ENCODE results near the gene RTF1. TPM values are rescaled to one million over a fixed set of nuclear protein-coding genes. Genes with fewer than 3 reads are reported as not detected.
"Not testable (repeated sequence)": the region's sequence is repeated elsewhere in the genome, so short reads cannot be mapped to it uniquely, and the experiment has no call there.

The RTF1 gene
- polyA plus RNA-seq, 6 donors from 2014 or later, result 7.7 to 26.4 (median 22.0) TPM

DNA sequence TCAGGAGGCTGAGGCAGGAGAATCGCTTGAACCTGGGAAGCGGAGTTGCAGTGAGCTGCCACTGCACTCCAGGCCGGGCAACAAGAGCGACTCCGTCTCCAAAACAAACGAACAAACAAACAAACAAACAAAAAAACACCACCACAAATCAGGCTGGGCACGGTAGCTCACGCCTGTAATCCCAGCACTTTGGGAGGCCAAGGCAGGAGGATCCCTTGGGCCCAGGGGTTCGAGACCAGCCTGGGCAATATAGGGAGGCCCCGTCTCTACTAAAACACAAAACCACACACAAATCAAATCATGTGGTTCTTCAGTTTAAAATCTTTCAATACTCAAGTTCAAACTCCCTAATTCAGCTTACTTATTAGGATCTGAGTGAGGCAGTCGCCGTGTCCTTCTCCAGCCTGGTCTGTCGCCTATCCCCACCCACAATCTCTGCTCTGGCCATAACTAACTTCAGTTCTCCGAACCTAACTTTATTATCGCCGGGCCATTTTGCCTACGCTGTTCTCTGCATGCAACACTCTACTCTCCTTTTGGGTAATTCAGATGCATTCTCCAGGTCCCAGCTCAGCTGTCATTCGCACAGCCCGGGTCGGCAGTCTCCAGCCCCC lies 660 bp upstream of the RTF1 start:
- no peak for DNase-seq
- peak; percentile 4 to 5 for ATAC-seq (ENCODE audit: low read depth in 2 of 2)
- Mint-ChIP-seq H3K27ac (peak overlapping the region in 5 of 6 donors; percentile 77 to 95 (median 91)), H3K36me3 (no peaks in the 10 kb centered on the region), H3K4me1 (peaks cover 36 to 46% (median 44%) of the 10 kb centered on the region in 3 donors), H3K9me3 (no peaks in the 10 kb centered on the region), H3K4me3 (peak overlapping the region; percentile 90 to 99 (median 96)), H3K27me3 (no peaks in the 10 kb centered on the region)

DNA sequence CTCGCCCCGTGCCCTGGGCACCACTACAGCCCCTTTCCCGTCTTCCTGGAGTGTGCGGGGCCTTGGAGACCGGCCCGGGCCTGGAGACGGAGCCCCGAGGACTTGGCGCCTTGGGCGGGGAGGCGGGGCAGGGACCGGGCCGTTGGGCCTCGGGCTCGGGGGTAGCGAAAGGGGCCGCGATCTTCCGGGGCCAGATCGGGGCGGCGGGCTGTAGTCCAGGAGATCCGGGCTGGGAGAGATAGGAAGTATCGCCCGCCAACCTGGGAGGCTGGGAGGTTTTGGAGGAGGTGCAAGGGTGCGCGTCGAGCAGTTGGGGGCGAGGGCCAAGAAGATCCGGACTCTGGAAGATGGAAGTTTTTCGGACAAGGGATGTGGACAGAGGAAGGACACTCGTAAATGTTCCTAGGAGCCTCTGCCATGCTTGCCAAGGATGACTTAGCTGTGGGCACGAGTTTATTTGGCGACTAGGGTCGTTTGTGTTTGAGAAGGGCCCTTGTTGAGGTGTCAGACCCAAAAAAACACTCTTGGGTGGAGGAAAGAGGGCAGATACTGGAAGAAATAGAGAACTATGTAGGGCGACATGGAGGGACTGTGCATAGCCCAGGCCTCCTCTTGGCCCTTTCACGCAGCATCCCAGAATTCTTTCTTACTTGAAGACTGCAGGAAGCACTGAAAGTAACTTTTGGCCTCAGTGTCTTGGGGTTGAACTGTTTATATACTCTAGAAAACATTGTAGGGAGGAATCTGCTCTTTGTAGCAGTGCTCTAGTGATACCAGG lies 712 bp downstream of the RTF1 start:
- H3K27ac Mint-ChIP-seq, result peak overlapping the region; percentile 71 to 95 (median 94)
- H3K36me3 Mint-ChIP-seq, result no peaks in the 10 kb centered on the region
- peak overlapping the region; percentile 90 to 99 (median 96) for H3K4me3 Mint-ChIP-seq
- H3K4me1 Mint-ChIP-seq, result peaks cover 36 to 51% (median 42%) of the 10 kb centered on the region in 3 donors
- no peaks in the 10 kb centered on the region for H3K27me3 Mint-ChIP-seq
- DNase-seq (peak; percentile 2), ATAC-seq (ENCODE audit: low read depth in 2 of 2) (peak; percentile 33 to 39)
- no peaks in the 10 kb centered on the region for H3K9me3 Mint-ChIP-seq

DNA sequence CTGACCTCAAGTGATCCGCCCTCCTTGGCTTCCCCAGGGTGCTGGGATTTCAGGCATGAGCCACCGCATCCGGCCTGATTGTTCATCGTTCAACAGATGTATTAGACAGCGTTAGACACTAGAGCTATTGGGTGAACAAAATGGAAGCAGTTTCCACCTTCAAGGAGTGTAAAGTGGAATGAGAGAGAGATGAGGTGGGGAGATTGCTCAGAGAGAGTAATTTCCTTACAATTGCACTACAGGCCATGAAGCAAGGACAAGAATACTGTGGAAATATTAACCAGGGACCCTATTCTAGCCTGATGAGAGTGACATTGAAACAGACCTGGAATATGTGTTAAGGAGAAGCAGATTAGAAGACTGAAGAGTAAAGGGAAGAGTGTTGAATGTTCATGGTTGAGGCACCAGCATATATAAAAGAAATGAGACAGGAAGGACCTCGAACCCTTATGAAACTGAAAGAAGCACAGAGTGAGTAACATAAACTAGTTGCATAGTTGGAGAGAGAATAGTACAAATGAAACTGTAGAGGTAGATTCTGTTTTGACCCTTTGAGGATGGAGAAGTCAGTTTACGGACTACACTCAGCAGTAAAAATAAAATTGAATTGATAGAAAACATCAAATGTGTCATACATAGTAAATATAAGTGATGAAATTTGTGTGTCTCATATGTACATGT lies 7.2 kb downstream of the RTF1 start:
- DNase-seq, result peak; percentile 10
- Mint-ChIP-seq H3K27me3 (no peaks in the 10 kb centered on the region), H3K27ac (peak overlapping the region; percentile 31 to 86 (median 68)), H3K4me3 (peak overlapping the region in 5 of 8 donors; percentile 19 to 78 (median 33)), H3K36me3 (peaks cover 0 to 5% of the 10 kb centered on the region in 2 donors), H3K4me1 (peaks cover 23 to 45% (median 26%) of the 10 kb centered on the region in 3 donors), H3K9me3 (no peaks in the 10 kb centered on the region)
- peak; percentile 86 to 90 for ATAC-seq (ENCODE audit: low read depth in 2 of 2)

DNA sequence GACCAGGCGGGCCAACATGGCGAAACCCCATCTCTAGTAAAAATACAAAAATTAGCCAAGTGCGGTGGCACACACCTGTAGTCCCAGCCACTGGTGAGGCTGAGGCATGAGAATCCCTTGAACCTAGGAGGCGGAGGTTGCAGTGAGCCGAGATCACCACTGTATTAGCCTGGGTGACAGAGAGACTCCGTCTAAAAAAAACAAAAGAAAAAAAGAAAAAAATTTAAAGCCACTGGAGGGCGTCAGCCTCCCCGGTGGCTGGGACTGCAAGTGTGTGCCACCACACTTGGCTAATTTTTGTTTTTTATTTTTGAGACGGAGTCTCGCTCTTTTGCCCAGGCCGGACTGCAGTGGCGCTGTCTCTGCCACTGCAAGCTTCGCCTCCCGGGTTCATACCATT lies 7.9 kb downstream of the RTF1 start:
- no peaks in the 10 kb centered on the region for H3K9me3 Mint-ChIP-seq
- H3K36me3 Mint-ChIP-seq, result peaks cover 0 to 5% of the 10 kb centered on the region in 2 donors
- peak overlapping the region in 3 of 6 donors; percentile 2 to 78 (median 52) for H3K27ac Mint-ChIP-seq
- H3K4me3 Mint-ChIP-seq, result peak overlapping the region in 3 of 8 donors; percentile 27 to 78 (median 37)
- peaks cover 30 to 50% (median 32%) of the 10 kb centered on the region in 3 donors for H3K4me1 Mint-ChIP-seq
- no peaks in the 10 kb centered on the region for H3K27me3 Mint-ChIP-seq
- peak in 1 of 2 donors; percentile 29 for ATAC-seq (ENCODE audit: low read depth in 2 of 2)
- DNase-seq, result no peak

DNA sequence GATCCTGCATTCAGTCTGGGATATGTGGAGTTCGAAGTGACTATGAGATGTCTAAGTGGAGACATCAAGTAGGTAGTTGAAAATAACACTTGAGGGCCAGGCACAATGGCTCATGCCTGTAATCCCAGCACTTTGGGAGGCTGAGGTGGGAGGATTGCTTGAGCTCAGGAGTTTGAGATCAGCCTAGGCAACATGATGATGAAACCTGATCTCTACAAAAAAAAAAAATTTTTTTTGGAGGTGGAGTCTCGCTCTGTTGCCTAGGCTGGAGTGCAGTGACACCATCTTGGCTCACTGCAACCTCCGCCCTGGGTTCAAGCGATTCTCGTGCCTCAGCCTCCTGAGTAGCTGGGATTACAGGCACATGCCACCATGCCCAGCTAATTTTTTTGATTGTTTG lies 9.0 kb downstream of the RTF1 start:
- not testable (repeated sequence) for H3K9me3 Mint-ChIP-seq; H3K36me3 Mint-ChIP-seq; DNase-seq; H3K4me3 Mint-ChIP-seq; H3K27me3 Mint-ChIP-seq; ATAC-seq (ENCODE audit: low read depth in 2 of 2)
- H3K4me1 Mint-ChIP-seq, result peaks cover 26 to 44% (median 31%) of the 10 kb centered on the region in 3 donors
- H3K27ac Mint-ChIP-seq, result peak overlapping the region in 2 of 6 donors; percentile 24 to 64

DNA sequence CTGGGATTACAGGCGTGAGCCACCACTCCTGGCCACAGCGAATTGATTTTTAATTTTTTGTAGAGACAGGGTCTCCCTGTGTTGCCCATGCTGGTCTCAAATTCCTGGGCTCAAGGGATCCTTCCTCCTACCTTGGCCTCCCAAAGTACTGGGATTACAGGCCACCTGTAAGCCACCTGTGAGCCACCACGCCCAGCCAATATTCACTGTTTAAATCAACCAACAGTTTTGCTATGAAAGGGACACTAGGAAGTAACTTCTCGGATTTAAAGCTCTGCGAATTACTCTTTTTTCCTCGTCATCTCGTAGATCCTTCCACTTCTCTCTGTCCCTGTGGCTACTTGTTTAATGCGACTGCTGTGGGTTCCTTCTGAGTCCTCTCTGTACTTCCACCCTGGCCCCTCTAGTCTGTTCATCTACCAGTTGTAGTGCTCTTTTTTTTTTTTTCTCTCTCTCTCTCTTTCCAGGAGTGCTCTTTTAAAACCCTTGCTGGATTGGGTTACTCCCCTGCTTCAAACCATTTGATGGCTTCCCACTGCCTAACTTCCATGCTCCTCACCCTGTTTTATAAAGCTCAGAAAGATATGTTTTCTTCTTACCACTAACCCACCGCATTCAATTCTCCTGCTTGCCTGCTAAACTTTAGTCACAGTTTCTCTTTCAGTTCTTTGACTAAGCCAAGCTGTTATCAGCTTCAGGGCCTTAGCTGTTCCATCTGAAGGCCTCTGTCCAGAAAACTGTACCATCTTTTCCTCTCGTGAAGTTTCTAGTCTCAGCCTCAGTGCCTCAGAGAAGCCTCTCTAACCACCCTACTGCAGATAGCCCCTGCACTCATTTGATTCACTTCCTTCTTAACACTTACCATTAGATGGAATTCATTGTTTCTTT lies 12.4 kb downstream of the RTF1 start:
- H3K9me3 Mint-ChIP-seq, result no peaks in the 10 kb centered on the region
- peaks cover 22 to 36% (median 32%) of the 10 kb centered on the region in 3 donors for H3K4me1 Mint-ChIP-seq
- peaks cover 3 to 6% of the 10 kb centered on the region in 2 donors for H3K36me3 Mint-ChIP-seq
- ATAC-seq (ENCODE audit: low read depth in 2 of 2), result no peak
- H3K4me3 Mint-ChIP-seq, result peak overlapping the region in 4 of 8 donors; percentile 10 to 48 (median 44)
- H3K27me3 Mint-ChIP-seq, result no peaks in the 10 kb centered on the region
- no peak for DNase-seq
- peak overlapping the region; percentile 1 to 77 (median 69) for H3K27ac Mint-ChIP-seq

DNA sequence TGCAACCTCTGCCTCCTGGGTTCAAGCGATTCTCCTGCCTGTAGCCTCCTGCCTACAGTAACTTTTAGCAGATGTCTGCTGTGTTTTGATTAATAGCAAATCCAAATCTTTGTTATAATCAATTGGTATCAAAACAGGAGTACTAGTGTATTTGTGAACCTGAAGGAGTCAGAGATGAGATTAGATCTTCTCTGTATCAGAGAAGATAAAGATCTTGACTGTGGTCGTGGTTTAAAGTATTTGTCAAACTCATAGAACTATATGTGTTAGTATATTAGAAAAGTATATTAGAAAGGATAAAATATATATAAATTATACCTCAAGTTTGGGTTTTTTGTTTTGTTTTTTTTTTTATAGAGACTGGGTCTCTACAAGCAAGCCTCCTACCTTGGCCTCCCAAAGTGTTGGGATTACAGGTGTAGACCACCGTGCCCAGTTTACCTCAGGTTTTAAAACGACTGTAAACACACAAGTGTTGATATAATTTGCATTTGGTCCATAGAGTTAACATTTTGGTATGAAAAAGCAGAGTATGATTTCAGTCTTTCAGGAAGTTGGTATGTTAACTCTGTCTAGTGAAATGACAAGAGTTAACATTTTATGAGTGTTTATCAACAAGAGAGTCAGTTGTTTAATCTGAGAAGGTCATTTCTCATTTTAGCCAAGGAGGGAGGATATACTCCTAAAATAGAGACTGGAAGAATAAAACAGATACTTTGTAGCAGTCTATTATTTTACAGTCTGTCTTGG lies 18.3 kb downstream of the RTF1 start:
- Mint-ChIP-seq H3K27me3 (no peaks in the 10 kb centered on the region), H3K27ac (no peak overlapping the region), H3K9me3 (no peaks in the 10 kb centered on the region), H3K36me3 (peaks cover 5 to 8% of the 10 kb centered on the region in 2 donors), H3K4me3 (no peak overlapping the region), H3K4me1 (peaks cover 7 to 22% (median 18%) of the 10 kb centered on the region in 3 donors)
- DNase-seq, result no peak
- no peak for ATAC-seq (ENCODE audit: low read depth in 2 of 2)

DNA sequence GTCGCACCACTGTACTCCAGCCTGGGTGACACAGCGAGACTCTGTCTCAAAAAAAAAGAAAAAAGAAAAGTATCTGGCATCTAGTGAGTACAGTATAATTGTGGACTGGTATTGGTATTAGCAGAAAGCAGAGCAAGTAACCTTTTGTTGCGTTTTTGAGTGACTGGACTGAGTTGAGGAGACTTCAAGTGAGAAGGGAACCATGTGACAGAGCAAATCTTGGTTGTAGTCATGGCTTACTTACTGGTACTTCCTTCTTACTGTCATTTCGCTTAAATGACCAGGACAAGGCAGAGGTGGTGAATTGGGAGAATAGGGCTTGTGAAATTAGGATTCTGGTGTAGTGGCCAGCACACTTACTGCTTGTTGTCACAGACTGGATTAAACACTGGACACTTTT lies 20.6 kb downstream of the RTF1 start:
- ATAC-seq (ENCODE audit: low read depth in 2 of 2) (no peak), DNase-seq (no peak)
- Mint-ChIP-seq H3K9me3 (no peaks in the 10 kb centered on the region), H3K4me3 (no peak overlapping the region), H3K36me3 (peaks cover 11 to 15% of the 10 kb centered on the region in 2 donors), H3K4me1 (peaks cover 7 to 12% (median 11%) of the 10 kb centered on the region in 3 donors), H3K27ac (peak overlapping the region in 3 of 6 donors; percentile 56 to 76 (median 72)), H3K27me3 (no peaks in the 10 kb centered on the region)

DNA sequence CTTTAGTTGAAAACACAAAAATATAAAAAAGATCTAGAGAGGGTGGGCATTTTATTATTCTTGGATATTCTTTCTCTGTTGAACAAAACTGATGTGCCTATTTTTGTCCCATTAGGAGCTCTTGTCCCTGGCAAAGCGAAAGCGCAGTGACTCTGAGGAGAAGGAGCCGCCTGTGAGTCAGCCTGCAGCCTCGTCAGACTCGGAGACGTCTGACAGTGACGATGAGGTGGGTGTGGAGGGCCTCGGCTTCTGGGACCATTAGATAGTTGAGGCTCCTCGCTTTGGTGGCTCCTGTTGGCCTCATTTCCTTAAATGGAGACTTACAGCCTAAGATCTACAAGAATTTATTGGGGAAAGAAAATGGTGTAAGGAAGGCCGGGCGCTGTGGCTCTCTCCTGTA lies 21.3 kb downstream of the RTF1 start:
- H3K27ac Mint-ChIP-seq, result peak overlapping the region in 3 of 6 donors; percentile 30 to 74 (median 72)
- DNase-seq, result no peak
- H3K27me3 Mint-ChIP-seq, result no peaks in the 10 kb centered on the region
- no peaks in the 10 kb centered on the region for H3K9me3 Mint-ChIP-seq
- ATAC-seq (ENCODE audit: low read depth in 2 of 2), result no peak
- no peak overlapping the region for H3K4me3 Mint-ChIP-seq
- peaks cover 8 to 13% (median 11%) of the 10 kb centered on the region in 3 donors for H3K4me1 Mint-ChIP-seq
- H3K36me3 Mint-ChIP-seq, result peaks cover 14 to 19% of the 10 kb centered on the region in 2 donors

DNA sequence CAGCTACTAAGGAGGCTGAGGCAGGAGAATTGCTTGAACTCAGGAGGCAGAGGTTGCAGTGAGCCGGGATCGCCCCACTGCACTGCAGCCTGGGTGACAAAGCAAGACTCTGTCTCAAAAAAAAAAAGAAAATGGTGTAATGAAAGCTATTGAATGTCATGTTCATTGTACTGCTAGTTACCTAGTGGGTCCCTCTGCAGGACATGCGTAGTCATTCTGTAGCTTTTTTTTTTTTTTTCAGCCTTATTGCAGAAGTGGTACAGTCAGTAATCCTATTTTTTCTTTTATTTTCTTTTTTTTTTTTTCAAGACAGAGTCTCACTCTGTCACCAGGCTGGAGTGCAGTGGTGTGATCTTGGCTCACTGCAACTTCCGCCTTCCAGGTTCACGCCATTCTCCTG lies 21.9 kb downstream of the RTF1 start:
- not testable (repeated sequence) for H3K9me3 Mint-ChIP-seq, H3K27ac Mint-ChIP-seq, DNase-seq, H3K4me3 Mint-ChIP-seq, H3K27me3 Mint-ChIP-seq
- ATAC-seq (ENCODE audit: low read depth in 2 of 2), result peak in 1 of 2 donors; percentile 25
- H3K36me3 Mint-ChIP-seq, result peaks cover 16 to 22% of the 10 kb centered on the region in 2 donors
- peaks cover 11 to 15% (median 11%) of the 10 kb centered on the region in 3 donors for H3K4me1 Mint-ChIP-seq

DNA sequence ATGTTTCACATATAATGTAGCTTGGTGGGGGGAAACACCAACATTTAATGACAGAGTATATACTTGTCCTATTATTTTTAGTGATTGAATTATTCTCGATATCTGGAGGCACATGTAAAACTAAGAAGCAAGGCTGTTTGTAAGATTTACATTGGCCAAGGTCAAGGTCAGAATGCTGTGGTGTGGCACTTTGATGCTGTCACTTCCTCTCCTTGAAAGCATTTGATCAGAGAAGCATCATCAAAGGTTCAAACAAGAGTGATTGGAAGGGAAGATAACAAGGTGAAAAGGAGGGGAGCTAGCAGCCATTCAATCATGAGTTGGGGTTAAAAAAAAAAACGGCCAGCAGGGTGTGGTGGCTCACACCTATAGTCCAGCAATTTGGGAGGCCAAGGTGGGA lies 26.4 kb downstream of the RTF1 start:
- Mint-ChIP-seq H3K4me3 (no peak overlapping the region), H3K27me3 (no peaks in the 10 kb centered on the region), H3K9me3 (no peaks in the 10 kb centered on the region), H3K36me3 (peaks cover 11 to 15% of the 10 kb centered on the region in 2 donors), H3K4me1 (peaks cover 0 to 6% (median 5%) of the 10 kb centered on the region in 3 donors), H3K27ac (peak overlapping the region in 4 of 6 donors; percentile 21 to 80 (median 40))
- DNase-seq (no peak), ATAC-seq (ENCODE audit: low read depth in 2 of 2) (no peak)

DNA sequence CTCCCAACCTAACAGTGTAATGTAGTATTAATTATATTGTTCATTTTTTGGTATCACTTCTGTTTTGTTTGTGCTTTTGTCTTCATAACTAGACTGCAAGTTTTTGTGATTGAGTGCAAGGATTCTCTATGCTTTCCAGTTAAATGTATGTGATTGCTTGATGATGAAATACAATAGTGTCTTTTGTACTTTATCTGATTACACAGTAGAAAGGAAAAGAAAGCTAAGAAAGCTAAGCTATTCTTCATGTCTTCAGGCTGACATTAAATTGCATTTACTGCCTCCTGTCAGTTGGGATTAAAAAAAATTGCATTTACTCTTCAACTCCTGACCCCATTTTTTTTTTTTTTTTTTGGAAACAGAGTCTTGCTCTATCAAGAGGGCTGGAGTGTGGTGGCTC lies 28.5 kb downstream of the RTF1 start:
- H3K9me3 Mint-ChIP-seq, result no peaks in the 10 kb centered on the region
- no peak overlapping the region for H3K4me3 Mint-ChIP-seq
- ATAC-seq (ENCODE audit: low read depth in 2 of 2), result no peak
- peaks cover 11 to 15% of the 10 kb centered on the region in 2 donors for H3K36me3 Mint-ChIP-seq
- H3K27ac Mint-ChIP-seq, result peak overlapping the region in 1 of 6 donors; percentile 28
- peaks cover 0 to 6% (median 5%) of the 10 kb centered on the region in 3 donors for H3K4me1 Mint-ChIP-seq
- H3K27me3 Mint-ChIP-seq, result no peaks in the 10 kb centered on the region
- no peak for DNase-seq
